A673 (cell line): ENCODE results near the gene THPO.

ENCODE experiments used
- CTCF ChIP-seq: fragments of 300-800, 200-600 bp; sonication (generic); conservative IDR thresholded peaks from 2 replicates; pipeline ENCODE4 v1.5.1; 2017; ENCODE audit warnings: low read depth, mild to moderate bottlenecking, antibody characterized with exemption, low read length, moderate library complexity, mixed read lengths
- EZH2 ChIP-seq: fragments of 200-600 bp; sonication (generic); IDR thresholded peaks from 2 replicates; pipeline ENCODE4 v1.6.1; 2017; ENCODE audit warnings: borderline replicate concordance, low read depth, mild to moderate bottlenecking, mixed read lengths, antibody characterized with exemption, low read length; ENCODE audit not compliant: poor library complexity, severe bottlenecking

DNA sequence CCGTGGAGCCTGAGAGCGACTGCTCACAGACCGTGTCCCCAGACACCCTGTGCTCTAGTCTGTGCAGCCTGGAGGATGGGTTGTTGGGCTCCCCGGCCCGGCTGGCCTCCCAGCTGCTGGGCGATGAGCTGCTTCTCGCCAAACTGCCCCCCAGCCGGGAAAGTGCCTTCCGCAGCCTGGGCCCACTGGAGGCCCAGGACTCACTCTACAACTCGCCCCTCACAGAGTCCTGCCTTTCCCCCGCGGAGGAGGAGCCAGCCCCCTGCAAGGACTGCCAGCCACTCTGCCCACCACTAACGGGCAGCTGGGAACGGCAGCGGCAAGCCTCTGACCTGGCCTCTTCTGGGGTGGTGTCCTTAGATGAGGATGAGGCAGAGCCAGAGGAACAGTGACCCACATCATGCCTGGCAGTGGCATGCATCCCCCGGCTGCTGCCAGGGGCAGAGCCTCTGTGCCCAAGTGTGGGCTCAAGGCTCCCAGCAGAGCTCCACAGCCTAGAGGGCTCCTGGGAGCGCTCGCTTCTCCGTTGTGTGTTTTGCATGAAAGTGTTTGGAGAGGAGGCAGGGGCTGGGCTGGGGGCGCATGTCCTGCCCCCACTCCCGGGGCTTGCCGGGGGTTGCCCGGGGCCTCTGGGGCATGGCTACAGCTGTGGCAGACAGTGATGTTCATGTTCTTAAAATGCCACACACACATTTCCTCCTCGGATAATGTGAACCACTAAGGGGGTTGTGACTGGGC lies 33.3 kb downstream of the THPO start:
- no peak for TF ChIP-seq CTCF
- no peak for TF ChIP-seq EZH2
